Smooth muscle cell (in vitro differentiated cells): ENCODE data around the gene ZDHHC20. TPM values are rescaled to one million over a fixed set of nuclear protein-coding genes. Genes with fewer than 3 reads are reported as not detected.

ENCODE experiments used
- DNase-seq: peaks from one replicate; lab custom pipeline; 2025; ENCODE audit not compliant: unreplicated experiment; lab: John Stamatoyannopoulos, UW
- H2AFZ ChIP-seq: fragments of 200-600 bp; sonication (generic); 2 replicates; pipeline ENCODE4 v1.6.0; 2016; ENCODE audit warnings: antibody characterized with exemption, low read depth, mild to moderate bottlenecking
- H3F3A ChIP-seq: fragments of 200-600 bp; sonication (generic); 2 replicates; pipeline ENCODE4 v1.6.0; 2017; ENCODE audit warnings: antibody characterized with exemption, low read depth
- H3K27ac ChIP-seq: fragments of 200-600 bp; sonication (generic); 2 replicates; pipeline ENCODE4 v1.5.1; 2016; ENCODE audit warnings: low read depth, mild to moderate bottlenecking
- H3K27me3 ChIP-seq: fragments of 200-600 bp; sonication (generic); 2 replicates; pipeline ENCODE4 v1.6.1; 2016; ENCODE audit warnings: low read depth, mild to moderate bottlenecking
- H3K36me3 ChIP-seq: fragments of 200-600 bp; sonication (generic); 2 replicates; pipeline ENCODE4 v1.5.1; 2016; ENCODE audit warnings: low read depth
- H3K4me1 ChIP-seq: fragments of 200-600 bp; sonication (generic); 2 replicates; pipeline ENCODE4 v1.5.1; 2016; ENCODE audit warnings: low read depth
- H3K4me2 ChIP-seq: fragments of 200-600 bp; sonication (generic); 2 replicates; pipeline ENCODE4 v1.6.0; 2016; ENCODE audit warnings: mild to moderate bottlenecking
- H3K4me3 ChIP-seq: fragments of 200-600 bp; sonication (generic); 2 replicates; pipeline ENCODE4 v1.5.1; 2016; ENCODE audit warnings: mild to moderate bottlenecking
- H3K79me2 ChIP-seq: fragments of 200-600 bp; sonication (generic); 2 replicates; pipeline ENCODE4 v1.6.0; 2016; ENCODE audit warnings: low read depth, mild to moderate bottlenecking
- H3K9ac ChIP-seq: fragments of 200-600 bp; sonication (generic); 2 replicates; pipeline ENCODE4 v1.6.0; 2016; ENCODE audit warnings: low read depth
- H3K9me3 ChIP-seq: fragments of 200-600 bp; sonication (generic); replicated peaks from 2 replicates; pipeline ENCODE4 v1.5.1; 2016; ENCODE audit warnings: low read depth
- H4K20me1 ChIP-seq: fragments of 200-600 bp; sonication (generic); 2 replicates; pipeline ENCODE4 v1.6.0; 2016; ENCODE audit warnings: low read depth
- CTCF ChIP-seq: fragments of 200-600 bp; sonication (generic); IDR thresholded peaks from 2 replicates; pipeline ENCODE4 v1.5.1; 2017; ENCODE audit warnings: borderline replicate concordance, mild to moderate bottlenecking, antibody characterized with exemption; ENCODE audit not compliant: insufficient read depth, poor library complexity, severe bottlenecking
- WGBS: methylation state at CpG from one replicate; pipeline ENCODE4 v1.1.7; 2016; ENCODE audit warnings: low lambda C conversion rate; 5-methylcytosine and 5-hydroxymethylcytosine counted together
- polyA plus RNA-seq: library from polyadenylated mRNA; unstranded; fragments of >200 nt; fragmentation: Nextera tagmentation; extraction: Ambion mirVana; gene quantifications from 2 replicates; pipeline ENCODE4 v1.2.1, GENCODE V29; 2016
- total RNA-seq: library from RNA; depleted of rRNA; stranded (reverse); fragments of >200 nt; gene quantifications from 2 replicates; pipeline ENCODE4 v1.2.3, GENCODE V29; 2014

The ZDHHC20 gene
- total and polyA plus RNA-seq, 2 experiments from 2014 or later = 24.2 to 198 TPM

DNA sequence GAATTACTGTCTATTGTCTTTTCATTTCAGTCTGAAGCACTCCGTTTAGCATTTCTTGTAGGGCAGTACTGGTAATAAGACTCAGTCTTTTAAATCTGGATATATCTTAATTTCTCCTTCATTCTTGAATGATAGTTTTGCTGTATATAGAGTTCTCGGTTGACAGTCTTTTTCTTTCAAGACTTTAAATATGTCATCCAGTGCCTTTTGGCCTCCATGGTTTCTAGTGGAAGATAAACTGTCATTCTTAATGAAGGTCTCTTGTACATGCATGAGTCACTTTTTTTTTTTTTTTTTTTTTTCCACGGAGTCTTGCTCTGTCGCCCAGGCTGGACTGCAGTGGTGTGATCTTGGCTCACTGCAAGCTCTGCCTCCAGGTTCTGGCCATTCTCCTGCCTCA is 27.2 kb upstream of the ZDHHC20 start:
- Histone ChIP-seq H3K9ac (no peak overlapping the region), H3K79me2 (no peaks in the 10 kb centered on the region), H2AFZ (no peak overlapping the region), H3K4me3 (no peak overlapping the region), H4K20me1 (no peaks in the 10 kb centered on the region), H3K4me2 (no peak overlapping the region), H3K9me3 (peaks cover 3% of the 10 kb centered on the region), H3K27me3 (no peaks in the 10 kb centered on the region), H3K36me3 (no peaks in the 10 kb centered on the region), H3F3A (no peaks in the 10 kb centered on the region), H3K27ac (no peak overlapping the region), H3K4me1 (no peaks in the 10 kb centered on the region)
- 94% methylated on average over 4 of the region's 4 CpGs for WGBS
- TF ChIP-seq CTCF = no peak
- DNase-seq = no peak

DNA sequence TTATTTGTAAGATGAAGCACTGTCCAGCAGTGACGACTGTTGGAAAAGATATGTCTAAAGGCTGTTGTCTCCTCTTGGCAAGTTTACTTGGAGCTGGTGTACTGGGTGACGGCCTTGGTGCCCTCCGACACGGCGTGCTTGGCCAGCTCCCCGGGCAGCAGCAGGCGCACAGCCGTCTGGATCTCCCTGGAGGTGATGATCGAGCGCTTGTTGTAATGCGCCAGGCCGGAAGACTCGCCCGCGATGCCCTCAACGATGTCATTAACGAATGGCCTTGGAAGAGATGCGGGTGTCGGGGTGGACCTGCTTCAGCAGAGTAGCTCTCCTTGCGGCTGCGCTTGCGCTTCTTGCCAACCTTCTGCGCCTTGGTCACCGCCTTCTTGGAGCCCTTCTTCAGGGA is 24.6 kb upstream of the ZDHHC20 start:
- TF ChIP-seq CTCF = no peak
- no peak overlapping the region for H3K4me2 ChIP-seq
- no peaks in the 10 kb centered on the region for H3K79me2 ChIP-seq
- H3K9ac ChIP-seq = no peak overlapping the region
- no peaks in the 10 kb centered on the region for H3K27me3 ChIP-seq
- H4K20me1 ChIP-seq = no peaks in the 10 kb centered on the region
- DNase-seq = no peak
- H3K4me3 ChIP-seq = no peak overlapping the region
- H3K27ac ChIP-seq = no peak overlapping the region
- H3K36me3 ChIP-seq = no peaks in the 10 kb centered on the region
- peaks cover 3% of the 10 kb centered on the region for H3K9me3 ChIP-seq
- H2AFZ ChIP-seq = no peak overlapping the region
- WGBS = 94% methylated on average over 24 of the region's 24 CpGs
- H3F3A ChIP-seq = peaks cover 6% of the 10 kb centered on the region
- no peaks in the 10 kb centered on the region for H3K4me1 ChIP-seq

GRCh38 chr13:21481359-21481758 is 22.3 kb upstream of the ZDHHC20 start:
- H2AFZ ChIP-seq = no peak overlapping the region

More at GRCh38 chr13:21481359-21481758, 22.3 kb upstream of the ZDHHC20 start:
- H3K27ac ChIP-seq = no peak overlapping the region
- no peak overlapping the region for H3K9ac ChIP-seq
- no peaks in the 10 kb centered on the region for H3K4me1 ChIP-seq
- no peaks in the 10 kb centered on the region for H4K20me1 ChIP-seq
- no peak for TF ChIP-seq CTCF
- no peaks in the 10 kb centered on the region for H3K27me3 ChIP-seq
- no peak overlapping the region for H3K4me3 ChIP-seq
- no peak for DNase-seq
- 85% methylated on average over 6 of the region's 6 CpGs for WGBS
- H3K79me2 ChIP-seq = no peaks in the 10 kb centered on the region
- H3F3A ChIP-seq = peaks cover 6% of the 10 kb centered on the region
- peaks cover 3% of the 10 kb centered on the region for H3K9me3 ChIP-seq
- H3K4me2 ChIP-seq = no peak overlapping the region
- no peaks in the 10 kb centered on the region for H3K36me3 ChIP-seq
